Activated naive CD4-positive, alpha-beta T cell (primary cell): ENCODE measurements around the gene NELFB.
"Not testable (repeated sequence)": the region's sequence is repeated elsewhere in the genome, so short reads cannot be mapped to it uniquely, and the experiment has no call there.

Experiments used
- DNase-seq, 4 experiments: peaks; one replicate each; lab custom pipeline; 2025; lab: John Stamatoyannopoulos, UW

The NELFB gene

GRCh38 chr9:137234758-137235423 lies 20.2 kb upstream of the NELFB start:
- no peak for DNase-seq

GRCh38 chr9:137235424-137236237 lies 19.5 kb upstream of the NELFB start:
- no peak for DNase-seq

GRCh38 chr9:137236238-137236935 lies 18.7 kb upstream of the NELFB start:
- DNase-seq: peak; percentile 75 to 93 (median 87)

DNA sequence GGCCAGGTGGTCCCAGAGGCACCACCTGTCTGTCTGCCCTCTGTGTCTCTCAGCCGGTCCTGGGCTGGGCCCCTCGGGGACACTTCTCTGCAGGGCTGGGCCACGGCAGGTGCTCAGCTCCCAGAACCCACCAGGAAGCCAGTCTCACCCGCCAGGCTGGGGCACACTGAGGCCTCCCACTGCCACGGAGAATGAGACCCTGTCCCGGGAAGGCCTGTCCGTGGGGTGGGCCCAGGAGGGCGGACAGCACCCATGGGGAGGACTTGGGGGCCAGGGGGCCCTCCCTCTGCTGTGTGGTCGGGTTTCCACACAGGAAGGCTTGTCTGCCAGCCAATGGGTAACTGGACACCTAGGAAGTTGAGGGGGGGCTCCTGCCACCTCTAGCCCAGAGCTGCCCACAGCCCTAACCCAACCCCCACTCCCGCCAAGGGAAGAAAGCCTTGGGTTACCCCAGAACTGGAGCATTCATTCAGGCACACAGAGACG lies 18.1 kb upstream of the NELFB start:
- DNase-seq: no peak

GRCh38 chr9:137237759-137238726 lies 17.1 kb upstream of the NELFB start:
- no peak for DNase-seq

DNA sequence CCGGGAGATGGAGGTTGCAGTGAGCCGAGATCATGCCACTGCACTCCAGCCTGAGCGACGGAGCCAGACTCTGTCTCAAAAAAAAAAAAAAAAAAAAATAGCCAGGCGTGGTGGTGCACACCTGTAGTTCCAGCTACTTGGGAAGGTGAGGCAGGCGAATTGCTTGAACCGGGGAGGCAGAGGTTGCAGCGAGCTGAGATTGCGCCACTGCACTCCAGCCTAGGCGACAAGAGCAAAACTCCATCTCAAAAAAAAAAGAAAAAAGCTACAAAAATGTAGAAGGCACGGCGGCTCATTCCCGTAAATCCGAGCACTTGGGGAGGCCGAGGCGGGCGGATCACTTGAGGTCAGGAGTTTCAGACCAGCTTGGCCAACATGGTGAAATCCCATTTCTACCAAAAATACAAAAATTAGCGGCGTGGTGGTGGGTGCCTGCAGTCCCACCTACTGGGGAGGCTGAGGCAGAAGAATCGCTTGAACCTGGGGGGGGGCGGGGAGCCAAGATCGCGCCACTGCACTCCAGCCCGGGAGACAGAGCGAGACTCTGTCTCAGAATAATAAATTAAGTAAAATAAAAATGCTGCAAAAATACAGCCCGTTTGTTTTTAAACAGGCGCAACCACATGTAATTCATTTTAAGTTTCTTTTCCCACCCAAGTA lies 15.5 kb upstream of the NELFB start:
- DNase-seq: not testable (repeated sequence)

- DNase-seq: peak in 2 of 4 experiments; percentile 67
Measured at GRCh38 chr9:137240318-137240840, 14.7 kb upstream of the NELFB start.

DNA sequence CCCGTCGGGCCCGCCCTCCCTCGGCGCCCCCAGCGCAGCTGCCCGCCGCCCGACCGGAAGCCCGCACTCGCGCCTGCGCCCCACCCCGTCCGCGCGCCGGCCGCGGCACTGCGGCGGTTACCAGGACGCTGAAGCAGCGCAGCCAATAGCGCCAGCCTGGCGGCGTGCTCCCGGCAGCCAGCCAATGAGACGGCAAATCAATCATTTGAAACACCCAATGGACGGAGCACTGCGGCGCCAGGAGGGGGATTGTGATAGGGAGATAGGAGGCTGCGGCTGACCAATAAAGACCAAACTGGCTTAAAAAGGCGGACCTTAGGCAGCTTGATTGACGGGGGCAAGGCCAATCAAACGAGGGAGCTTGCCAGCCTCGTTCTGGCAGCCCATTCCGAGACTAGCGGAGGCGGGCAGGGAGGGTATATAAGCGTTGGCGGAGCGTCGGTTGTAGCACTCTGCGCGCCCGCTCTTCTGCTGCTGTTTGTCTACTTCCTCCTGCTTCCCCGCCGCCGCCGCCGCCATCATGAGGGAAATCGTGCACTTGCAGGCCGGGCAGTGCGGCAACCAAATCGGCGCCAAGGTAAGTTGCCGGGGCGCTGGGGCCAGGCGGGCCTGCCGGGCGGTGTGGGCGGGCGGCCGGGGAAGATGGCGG lies 14.2 kb upstream of the NELFB start, which contains the start of gene TUBB4B:
TUBB4B (plus strand) TSS at position 447 of the 649 bp plus-strand sequence; CDS start at position 521, 74 bp downstream.
- peak; percentile 90 to 100 (median 94) for DNase-seq

DNA sequence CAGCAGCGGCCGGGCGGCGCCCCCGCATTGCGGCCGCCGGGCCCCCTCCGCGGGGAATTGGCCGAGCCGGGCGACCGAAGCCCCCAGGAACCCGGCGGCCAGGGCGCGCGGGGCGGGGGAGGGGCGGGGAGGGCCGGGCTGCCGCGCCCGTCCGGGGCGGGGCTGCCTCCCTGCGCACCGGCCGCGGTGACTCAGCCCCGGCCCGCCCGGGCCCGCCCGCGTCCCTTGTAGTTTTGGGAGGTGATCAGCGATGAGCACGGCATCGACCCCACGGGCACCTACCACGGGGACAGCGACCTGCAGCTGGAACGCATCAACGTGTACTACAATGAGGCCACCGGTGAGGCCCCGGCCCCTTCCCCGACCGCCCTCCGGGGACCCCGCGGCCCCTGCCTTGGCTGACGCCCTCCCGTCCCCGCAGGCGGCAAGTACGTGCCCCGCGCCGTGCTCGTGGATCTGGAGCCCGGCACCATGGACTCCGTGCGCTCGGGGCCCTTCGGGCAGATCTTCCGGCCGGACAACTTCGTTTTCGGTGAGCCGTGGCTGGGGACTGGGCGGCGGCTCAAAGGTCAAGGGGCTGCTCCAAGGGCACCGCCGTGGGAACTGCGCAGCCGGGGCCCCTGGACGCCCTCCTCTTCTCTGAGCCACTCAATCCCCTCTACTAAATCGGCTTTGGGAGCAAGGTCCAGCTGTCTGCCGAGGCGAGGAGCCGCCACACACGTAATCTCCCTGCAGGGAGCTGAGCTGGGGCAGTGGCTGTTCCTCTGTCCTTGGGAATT lies 13.4 kb upstream of the NELFB start:
- peak; percentile 39 to 65 (median 53) for DNase-seq

GRCh38 chr9:137242269-137243203 lies 12.6 kb upstream of the NELFB start:
- no peak for DNase-seq

GRCh38 chr9:137243266-137243625 lies 11.9 kb upstream of the NELFB start:
- not testable (repeated sequence) for DNase-seq

DNA sequence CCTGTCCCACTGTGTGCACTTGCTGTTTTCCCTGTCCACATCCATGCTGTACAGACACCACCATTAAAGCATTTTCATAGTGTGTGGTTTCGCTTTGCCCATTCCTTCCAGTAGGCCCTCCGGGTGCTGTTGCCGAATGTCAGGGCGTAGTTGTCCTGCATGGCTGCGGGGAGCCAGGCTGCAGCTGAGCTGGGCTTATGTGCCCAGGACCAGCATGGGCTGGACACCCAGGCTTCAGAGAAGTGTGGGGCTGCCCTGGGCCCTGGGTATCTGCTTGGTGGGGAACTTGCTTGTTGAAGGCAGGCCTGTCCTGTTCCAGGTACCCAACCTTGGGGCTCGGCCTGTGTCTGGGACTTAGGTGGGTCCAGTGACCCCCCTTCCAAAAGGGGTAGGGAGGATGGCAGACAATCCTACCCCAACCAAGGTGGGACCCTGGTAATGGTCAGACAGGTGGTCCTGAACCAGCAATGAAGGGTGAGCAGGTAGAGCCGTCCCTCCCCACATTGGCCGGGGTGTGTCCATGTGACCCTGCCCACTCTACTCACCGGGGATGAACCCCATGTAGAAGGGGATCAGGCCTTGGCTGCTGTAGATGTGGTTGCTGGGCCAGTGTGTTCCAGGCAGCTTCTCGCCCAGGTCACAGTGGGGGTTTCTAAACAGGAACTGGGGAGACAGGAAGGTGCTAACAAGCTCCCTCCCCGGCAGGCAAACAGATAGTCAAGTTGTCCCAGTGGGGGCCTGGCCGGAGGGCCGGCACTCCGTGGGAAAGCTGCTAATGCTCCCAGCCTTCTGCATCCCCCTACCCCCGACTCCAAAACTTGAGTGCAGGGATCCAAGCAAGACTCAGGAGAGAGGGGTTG lies 11.3 kb upstream of the NELFB start:
- no peak for DNase-seq

DNA sequence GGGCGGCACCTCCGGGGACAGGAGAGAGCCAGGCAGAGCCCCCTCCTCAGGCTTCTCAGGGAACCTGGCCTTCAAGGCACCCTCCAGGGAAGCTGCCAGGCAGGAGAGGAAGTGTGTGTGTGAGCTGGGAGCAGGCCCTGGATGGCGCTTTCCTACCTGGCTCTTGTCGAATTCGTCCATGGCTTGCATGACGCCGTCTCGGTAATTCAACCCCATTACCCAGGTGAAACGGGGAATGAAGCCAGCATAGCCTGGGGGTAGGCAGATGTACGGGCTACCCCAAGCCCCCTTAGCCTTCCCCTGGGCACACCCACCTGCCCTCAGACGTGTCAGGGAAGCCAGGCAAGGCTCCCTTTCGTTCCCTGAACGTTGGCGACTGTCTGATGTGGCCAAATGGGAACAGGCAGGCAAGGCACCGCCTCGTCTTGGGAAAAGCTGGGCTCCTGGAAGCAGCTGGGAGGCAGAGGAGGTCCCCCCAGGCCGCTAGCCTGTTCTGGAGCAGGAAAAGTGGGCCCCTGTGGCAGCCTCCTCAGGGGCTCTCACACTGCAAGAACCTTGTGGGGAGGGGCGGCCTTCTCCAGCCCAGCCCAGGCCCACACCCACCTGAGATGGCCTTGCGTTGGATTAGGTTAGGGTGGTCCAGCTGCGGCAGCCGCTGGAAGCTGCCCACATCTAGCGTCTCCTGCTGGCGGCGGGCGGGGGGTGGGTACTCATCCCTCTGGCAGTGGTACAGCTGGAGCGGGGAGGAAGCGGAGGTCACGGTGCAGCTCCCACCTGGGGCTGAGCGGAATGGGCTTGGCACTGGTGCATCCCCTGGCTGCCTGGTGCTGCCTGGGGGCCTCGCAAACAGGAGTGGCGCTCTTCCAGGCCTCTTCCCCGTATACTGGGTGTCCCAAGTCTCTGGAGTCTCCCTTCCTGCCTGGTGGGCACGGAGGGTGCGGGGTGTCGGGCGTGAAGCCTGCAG lies 10.4 kb upstream of the NELFB start:
- no peak for DNase-seq

DNA sequence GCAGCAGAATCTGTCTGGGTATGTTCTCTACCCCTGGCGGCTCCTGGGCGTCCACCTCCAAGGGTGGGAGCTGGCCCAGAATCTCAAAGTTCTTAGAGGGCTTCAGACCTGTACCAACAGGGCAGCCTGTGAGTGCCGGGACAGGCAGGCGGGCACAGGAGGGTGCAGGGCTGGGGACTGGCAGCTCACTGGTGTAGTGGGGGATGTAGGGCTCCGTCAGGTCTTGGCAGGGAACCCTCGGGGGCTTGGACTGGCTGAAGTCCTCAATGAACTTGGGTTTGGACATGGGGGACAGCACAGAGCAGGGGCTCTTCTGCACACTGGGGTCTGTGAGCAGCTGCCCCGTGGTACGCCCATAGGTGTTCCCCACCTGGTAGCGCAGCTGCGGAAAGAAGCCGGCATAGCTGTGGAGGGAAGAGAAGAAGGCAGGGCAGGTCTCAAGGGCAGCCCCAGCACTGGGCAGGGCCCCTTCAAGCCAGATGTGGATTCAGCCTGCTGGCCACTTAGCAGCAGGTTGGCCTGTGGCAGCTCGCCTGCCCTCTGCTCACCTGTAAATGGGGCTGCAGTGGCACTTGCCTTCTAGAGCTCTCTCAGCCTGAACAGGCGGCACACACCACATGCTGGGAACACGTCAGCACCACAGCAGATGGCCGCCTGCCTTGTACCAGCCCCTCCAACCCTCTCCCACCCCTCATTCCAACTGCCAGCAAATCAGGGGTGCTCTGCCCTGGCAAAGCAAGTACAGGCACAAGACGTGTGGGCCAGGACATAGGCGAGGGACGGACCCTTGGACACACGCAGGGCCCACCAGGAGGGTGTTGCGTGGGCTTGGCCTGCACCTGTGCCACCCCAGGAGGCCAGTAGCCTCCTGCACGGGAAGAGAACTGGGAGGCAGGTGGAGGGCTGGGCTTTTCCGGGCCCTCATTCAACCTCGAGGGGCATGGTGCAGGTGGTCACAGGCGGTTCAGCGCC lies 9.4 kb upstream of the NELFB start:
- no peak for DNase-seq
